GM12892 (cell line): Measurements from ENCODE around the gene FERMT1.

Source experiments
- POLR2A ChIP-seq: IDR thresholded peaks from 2 replicates; pipeline ENCODE4 v1.6.1; 2011; ENCODE audit warnings: low read depth, low read length, control low read depth
- POLR2AphosphoS5 ChIP-seq: IDR thresholded peaks from 2 replicates; pipeline ENCODE4 v1.6.1; 2011; ENCODE audit warnings: low read depth, low read length, control low read depth
- TAF1 ChIP-seq: IDR thresholded peaks from 2 replicates; pipeline ENCODE4 v1.6.1; 2011; ENCODE audit warnings: low read depth, mild to moderate bottlenecking, control low read depth, low read length, borderline replicate concordance

DNA sequence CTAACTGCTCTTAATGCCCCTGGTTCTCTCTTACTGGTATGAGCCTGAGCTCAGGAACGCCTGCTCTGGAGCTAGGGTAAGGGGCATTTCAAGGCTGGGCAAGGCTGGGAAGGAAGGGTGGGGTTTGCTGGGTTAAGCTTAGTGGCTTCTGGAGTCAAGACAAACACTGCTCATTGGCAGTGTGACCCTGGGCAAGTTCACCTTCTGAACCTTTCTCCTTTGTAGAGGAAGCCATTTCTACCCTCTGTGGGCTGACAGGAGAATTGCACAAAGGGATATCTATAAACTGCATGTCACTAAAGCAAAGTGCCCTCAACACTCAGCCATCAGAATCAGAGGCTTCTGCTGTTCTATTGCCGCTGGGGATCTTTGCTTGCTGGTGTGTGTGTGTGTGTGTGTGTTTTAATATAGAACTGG lies 48.7 kb downstream of the FERMT1 start:
- TF ChIP-seq POLR2A (no peak), TAF1 (no peak), POLR2AphosphoS5 (no peak)
